GM23338 (cell line): Measurements from ENCODE around the gene COA7. TPM values are rescaled to one million over a fixed set of nuclear protein-coding genes. Genes with fewer than 3 reads are reported as not detected.

Experiments
- ATAC-seq: fragments of 200-7000 bp; cut with Tn5 transposase; 3 replicates; pipeline ENCODE4 v1.9.1; 2020
- DNase-seq: peaks from one replicate; pipeline ENCODE4 v3.0.0-alpha.2; 2015; ENCODE audit warnings: low spot score
- H2AFZ ChIP-seq: fragments of 200-600 bp; sonication (generic); 2 replicates; pipeline ENCODE4 v1.8.0; 2016; ENCODE audit warnings: antibody characterized with exemption, mild to moderate bottlenecking, moderate library complexity
- H3F3A ChIP-seq: fragments of 200-600 bp; sonication (generic); replicated peaks from 2 replicates; pipeline ENCODE4 v1.8.0; 2017; ENCODE audit warnings: antibody characterized with exemption, mixed run types, low read depth
- H3K27ac ChIP-seq: fragments of 200-600 bp; sonication (generic); 2 replicates; pipeline ENCODE4 v1.6.1; 2016; ENCODE audit warnings: low read depth
- H3K27me3 ChIP-seq: fragments of 200-600 bp; sonication (generic); 2 replicates; pipeline ENCODE4 v1.8.0; 2016; ENCODE audit warnings: mild to moderate bottlenecking, mixed run types, moderate library complexity; ENCODE audit not compliant: insufficient read depth
- H3K36me3 ChIP-seq: fragments of 200-600 bp; sonication (generic); 2 replicates; pipeline ENCODE4 v1.8.0; 2016; ENCODE audit warnings: mild to moderate bottlenecking; ENCODE audit not compliant: insufficient read depth
- H3K4me1 ChIP-seq: fragments of 200-600 bp; sonication (generic); 2 replicates; pipeline ENCODE4 v1.8.0; 2016; ENCODE audit warnings: mild to moderate bottlenecking, moderate library complexity; ENCODE audit not compliant: insufficient read depth
- H3K4me2 ChIP-seq: fragments of 200-600 bp; sonication (generic); 2 replicates; pipeline ENCODE4 v1.7.1; 2017; ENCODE audit warnings: mixed run types
- H3K4me3 ChIP-seq: fragments of 200-600 bp; sonication (generic); 2 replicates; pipeline ENCODE4 v1.6.1; 2016; ENCODE audit warnings: mixed run types
- H3K79me2 ChIP-seq: fragments of 200-600 bp; sonication (generic); replicated peaks from 2 replicates; pipeline ENCODE4 v1.8.0; 2017; ENCODE audit warnings: mild to moderate bottlenecking; ENCODE audit not compliant: insufficient read depth
- H3K9me2 ChIP-seq: fragments of 200-600 bp; sonication (generic); 2 replicates; pipeline ENCODE4 v1.8.0; 2017; ENCODE audit not compliant: insufficient read depth
- H4K20me1 ChIP-seq: fragments of 200-600 bp; sonication (generic); replicated peaks from 2 replicates; pipeline ENCODE4 v1.8.0; 2017; ENCODE audit warnings: mild to moderate bottlenecking; ENCODE audit not compliant: insufficient read depth
- H3K27ac Mint-ChIP-seq: 2 replicates; pipeline ENCODE4 v1.8.0; 2020; ENCODE audit warnings: inconsistent platforms, mild to moderate bottlenecking, moderate library complexity, mixed read lengths
- H3K27me3 Mint-ChIP-seq: 3 replicates; pipeline ENCODE4 v1.8.0; 2022; ENCODE audit warnings: low read depth, mild to moderate bottlenecking, moderate library complexity, mixed read lengths, inconsistent platforms; ENCODE audit not compliant: insufficient read depth, poor library complexity
- H3K36me3 Mint-ChIP-seq: 3 replicates; pipeline ENCODE4 v1.8.0; 2021; ENCODE audit warnings: low read depth, mild to moderate bottlenecking, inconsistent platforms, moderate library complexity, mixed read lengths
- H3K4me1 Mint-ChIP-seq: 3 replicates; pipeline ENCODE4 v1.8.0; 2020; ENCODE audit warnings: mild to moderate bottlenecking, inconsistent platforms, mixed read lengths
- H3K4me3 Mint-ChIP-seq: 3 replicates; pipeline ENCODE4 v1.8.0; 2021; ENCODE audit warnings: moderate library complexity, mild to moderate bottlenecking, inconsistent platforms, mixed read lengths
- H3K9me3 Mint-ChIP-seq: 3 replicates; pipeline ENCODE4 v1.8.0; 2020; ENCODE audit warnings: moderate library complexity, mild to moderate bottlenecking, inconsistent platforms, mixed read lengths
- ETS1 ChIP-seq: IDR thresholded peaks from 2 replicates; pipeline ENCODE4 v1.6.1; 2016; ENCODE audit warnings: antibody characterized with exemption
- EZH2 ChIP-seq: fragments of 200-600 bp; sonication (generic); IDR thresholded peaks from one replicate; pipeline ENCODE4 v1.8.0; 2017; ENCODE audit warnings: antibody characterized with exemption, mild to moderate bottlenecking, low read depth; ENCODE audit not compliant: unreplicated experiment
- NANOG ChIP-seq: IDR thresholded peaks from 2 replicates; pipeline ENCODE4 v1.6.1; 2016; ENCODE audit warnings: antibody characterized with exemption, borderline replicate concordance
- POLR2AphosphoS5 ChIP-seq: IDR thresholded peaks from 2 replicates; pipeline ENCODE4 v1.6.1; 2016; ENCODE audit warnings: antibody characterized with exemption, low read depth
- STAT1 ChIP-seq: IDR thresholded peaks from one replicate; pipeline ENCODE4 v1.6.1; 2016; ENCODE audit warnings: antibody characterized with exemption; ENCODE audit not compliant: unreplicated experiment
- ZNF114 ChIP-seq: fragments of 250-450 bp; sonication (Bioruptor Pico); IDR thresholded peaks from 2 replicates; pipeline ENCODE4 v1.5.0; 2020; ENCODE audit warnings: mild to moderate bottlenecking, moderate library complexity
- ZNF462 ChIP-seq: fragments of 250-450 bp; sonication (Bioruptor Pico); IDR thresholded peaks from 2 replicates; pipeline ENCODE4 v1.5.0; 2020; ENCODE audit warnings: mild to moderate bottlenecking, moderate library complexity
- polyA plus RNA-seq: library from polyadenylated mRNA; unstranded; fragments of >200 nt; fragmentation: Nextera tagmentation; extraction: Ambion mirVana; gene quantifications from 2 replicates; pipeline ENCODE4 v1.2.1, GENCODE V29; 2016
- total RNA-seq: library from RNA; depleted of rRNA; stranded (reverse); fragments of >200 nt; shearing (Covaris generic); gene quantifications from 2 replicates; pipeline ENCODE4 v1.2.3, GENCODE V29; 2014

Gene COA7
- total and polyA plus RNA-seq, 2 experiments from 2014 or later: 19.7 to 27.5 TPM

GRCh38 chr1:52709016-52709415, 10.9 kb upstream of the COA7 start:
- H3K36me3 Mint-ChIP-seq: no peaks in the 10 kb centered on the region
- Histone ChIP-seq H4K20me1 (no peaks in the 10 kb centered on the region), H3K4me1 (peaks cover 7% of the 10 kb centered on the region; the same call in 1 of the 2 replicates), H3K4me3 (no peak overlapping the region), H3F3A (no peaks in the 10 kb centered on the region), H3K36me3 (no peaks in the 10 kb centered on the region), H3K9me2 (no peaks in the 10 kb centered on the region), H3K79me2 (no peaks in the 10 kb centered on the region), H2AFZ (no peak overlapping the region), H3K27ac (no peak overlapping the region), H3K4me2 (no peak overlapping the region), H3K27me3 (no peaks in the 10 kb centered on the region)
- H3K9me3 Mint-ChIP-seq: no peaks in the 10 kb centered on the region
- ATAC-seq: no peak
- H3K4me1 Mint-ChIP-seq: peaks cover 6% of the 10 kb centered on the region
- H3K27me3 Mint-ChIP-seq: peaks cover 5% of the 10 kb centered on the region
- H3K4me3 Mint-ChIP-seq: no peak overlapping the region
- no peak overlapping the region for H3K27ac Mint-ChIP-seq
- DNase-seq: no peak
- no peak for TF ChIP-seq POLR2AphosphoS5
- no peak for TF ChIP-seq STAT1
- no peak for TF ChIP-seq NANOG
- TF ChIP-seq ZNF462 (CRISPR knock-in tag): no peak
- TF ChIP-seq ZNF114: no peak
- TF ChIP-seq EZH2: no peak
- TF ChIP-seq ETS1: no peak
